ENCODE measurements around the gene YIPF2.

- no peak for TF ChIP-seq CTCF (IDR thresholded peaks at IDR 0.05; ENCODE audit: low read length)
- TF ChIP-seq EZH2 (optimal IDR thresholded peaks at IDR 0.05; ENCODE audit: low read depth, low read length) = no peak
- TF ChIP-seq EZH2phosphoT487 (IDR thresholded peaks at IDR 0.05; ENCODE audit: low read length) = no peak
Observed at GRCh38 chr19:10921199-10921909, 7.1 kb downstream of the YIPF2 start.
